K562 (cell line): ENCODE data around the gene HEATR1. TPM values are rescaled to one million over a fixed set of nuclear protein-coding genes. Genes with fewer than 3 reads are reported as not detected.

ENCODE experiments used
- ATAC-seq: fragments of 200-7000 bp; cut with Tn5 transposase; 3 replicates; pipeline ENCODE4 v1.9.1; 2020; ENCODE audit warnings: moderate library complexity
- BruUV-seq: library from RNA; stranded (reverse); fragments of 400-500 nt; replicated peaks from 2 replicates; lab custom pipeline; 2021; lab: Mats Ljungman, UMichigan
- CTCF ChIA-PET: fragments of 300-600 bp; formaldehyde crosslinking; extraction: SDS; loops from one replicate; lab custom pipeline; 2021; ENCODE audit warnings: low intra/inter-chr PET ratio; lab: Yijun Ruan, JAX
- POLR2A ChIA-PET: fragments of 300-600, 350-650 bp; sonication (Branson Sonifier 250); formaldehyde crosslinking; extraction: SDS; loops from one replicate; lab custom pipeline; 2021; ENCODE audit warnings: antibody characterized with exemption, inconsistent platforms; lab: Yijun Ruan, JAX
- DNase-seq, 4 experiments: peaks; one replicate each; pipeline versions ENCODE4 v3.0.0 to v3.0.0-alpha.2; 2011 to 2018; ENCODE audit warnings: low spot score in 3 of 4, mixed read lengths in 3 of 4; ENCODE audit errors: extremely low read depth in 1 of 4
- FAIRE-seq: peaks from 2 replicates; lab custom pipeline; 2011; peaks lifted over from hg19 to GRCh38; lab: Jason Lieb, UNC
- H2AFZ ChIP-seq: 2 replicates; pipeline ENCODE4 v1.6.0; 2011; ENCODE audit warnings: low read depth, low read length, control low read depth, inconsistent platforms
- H3K27ac ChIP-seq: fragments of 200-600 bp; 3 replicates; pipeline ENCODE4 v1.8.0; 2011; ENCODE audit warnings: low read depth, mild to moderate bottlenecking, control low read depth, inconsistent platforms, low read length, moderate library complexity, mixed read lengths; ENCODE audit errors: extremely low read depth
- H3K27me3 ChIP-seq, 2 experiments: fragments of 300-600 bp in 1 of 2; 2 replicates in 1 of 2; 3 replicates in 1 of 2; pipeline versions ENCODE4 v1.6.0 to v1.8.0; 2011; ENCODE audit warnings: inconsistent platforms in 2 of 2, low read length in 2 of 2, mild to moderate bottlenecking in 1 of 2, mixed read lengths in 1 of 2, moderate library complexity in 1 of 2; ENCODE audit not compliant: control insufficient read depth in 2 of 2, insufficient read depth in 2 of 2
- H3K36me3 ChIP-seq: fragments of 300-600 bp; 3 replicates; pipeline ENCODE4 v1.8.0; 2011; ENCODE audit warnings: mild to moderate bottlenecking, low read length, inconsistent platforms; ENCODE audit not compliant: control insufficient read depth, insufficient read depth
- H3K4me1 ChIP-seq, 2 experiments: fragments of 200-600 bp in 1 of 2; replicated peaks in 1 of 2; 2 replicates in 1 of 2; 3 replicates in 1 of 2; pipeline versions ENCODE4 v1.5.1 to v1.8.0; 2011; ENCODE audit warnings: inconsistent platforms in 2 of 2, low read length in 2 of 2, mild to moderate bottlenecking in 1 of 2, mixed read lengths in 1 of 2, moderate library complexity in 1 of 2; ENCODE audit not compliant: control insufficient read depth in 2 of 2, insufficient read depth in 2 of 2
- H3K4me2 ChIP-seq: 2 replicates; pipeline ENCODE4 v1.6.1; 2011; ENCODE audit warnings: low read length, control low read depth, inconsistent platforms, mixed read lengths; ENCODE audit not compliant: insufficient read depth
- H3K4me3 ChIP-seq: fragments of 200-600 bp; sonication (generic), shearing (Covaris generic); 2 replicates; pipeline ENCODE4 v1.5.1; 2016; ENCODE audit warnings: control low read depth, inconsistent platforms
- H3K79me2 ChIP-seq: fragments of 200-600 bp; 3 replicates; pipeline ENCODE4 v1.8.0; 2011; ENCODE audit warnings: low read length, inconsistent platforms; ENCODE audit not compliant: control insufficient read depth, insufficient read depth
- H3K9ac ChIP-seq, 2 experiments: 2 replicates each; pipeline versions ENCODE4 v1.6.0 to v1.6.1; 2011; ENCODE audit warnings: low read depth in 2 of 2, low read length in 2 of 2, control low read depth in 1 of 2, inconsistent platforms in 1 of 2, mild to moderate bottlenecking in 1 of 2, mixed read lengths in 1 of 2; ENCODE audit not compliant: insufficient read depth in 1 of 2
- H3K9me1 ChIP-seq: one replicate; pipeline ENCODE4 v1.6.0; 2011; ENCODE audit warnings: inconsistent platforms, mild to moderate bottlenecking, low read length, moderate library complexity; ENCODE audit not compliant: control insufficient read depth, insufficient read depth
- H3K9me3 ChIP-seq: replicated peaks from 2 replicates; pipeline ENCODE4 v1.5.1; 2011; ENCODE audit warnings: low read depth, low read length, inconsistent platforms; ENCODE audit not compliant: control insufficient read depth, insufficient read depth
- H4K20me1 ChIP-seq: replicated peaks from 2 replicates; pipeline ENCODE4 v1.6.1; 2011; ENCODE audit warnings: low read length, inconsistent platforms, mixed read lengths; ENCODE audit not compliant: control insufficient read depth, insufficient read depth
- CBX3 ChIP-seq, 2 experiments: IDR thresholded peaks; 1 replicate in 1 of 2; 2 replicates in 1 of 2; pipeline ENCODE4 v1.6.1; 2012; ENCODE audit warnings: inconsistent platforms in 2 of 2, low read length in 2 of 2, borderline replicate concordance in 1 of 2, control low read depth in 1 of 2
- FUS ChIP-seq: fragments of 200-400 bp; formaldehyde crosslinking; optimal IDR thresholded peaks from 2 replicates; pipeline ENCODE3; 2017; ENCODE audit warnings: low read depth, low read length
- HMG20A ChIP-seq: fragments of 450-650 bp; formaldehyde crosslinking; conservative IDR thresholded peaks from 2 replicates; pipeline ENCODE4 v1.4.0; 2020; ENCODE audit warnings: mild to moderate bottlenecking, mixed read lengths
- HMGN3 ChIP-seq: IDR thresholded peaks from 2 replicates; pipeline ENCODE4 v1.6.1; 2011; ENCODE audit warnings: borderline replicate concordance, low read depth, mild to moderate bottlenecking, mixed read lengths, low read length; ENCODE audit not compliant: insufficient read length; ENCODE audit errors: extremely low read depth
- KHSRP ChIP-seq: fragments of 450-650 bp; IDR thresholded peaks from 2 replicates; pipeline ENCODE4 v1.6.1; 2017
- KLF13 ChIP-seq: fragments of 450-650 bp; IDR thresholded peaks from 2 replicates; pipeline ENCODE4 v1.6.1; 2016; ENCODE audit warnings: missing genetic modification characterization, low read depth, mild to moderate bottlenecking, missing compliant biosample characterization, moderate library complexity, borderline replicate concordance
- POLR2A ChIP-seq: fragments of 450-650 bp; conservative IDR thresholded peaks from 2 replicates; pipeline ENCODE4 v1.6.1; 2016
- POLR2AphosphoS5 ChIP-seq: IDR thresholded peaks from 2 replicates; pipeline ENCODE4 v1.6.1; 2011; ENCODE audit warnings: mild to moderate bottlenecking, low read depth, low read length, moderate library complexity; ENCODE audit not compliant: control insufficient read depth, insufficient read depth
- POLR2G ChIP-seq: fragments of 200-400 bp; formaldehyde crosslinking; IDR thresholded peaks from 2 replicates; pipeline ENCODE4 v1.6.1; 2017; ENCODE audit warnings: low read depth, mild to moderate bottlenecking, antibody characterized with exemption, low read length, moderate library complexity
- RHOXF2B ChIP-seq: fragments of 250-450 bp; sonication (Bioruptor Pico); conservative IDR thresholded peaks from 2 replicates; pipeline ENCODE4 v1.5.1; 2021
- TAL1 ChIP-seq: fragments of 450-650 bp; IDR thresholded peaks from 2 replicates; pipeline ENCODE4 v1.6.1; 2016; ENCODE audit warnings: mild to moderate bottlenecking
- ZFP30 ChIP-seq: fragments of 250-450 bp; sonication (Bioruptor Pico); IDR thresholded peaks from 2 replicates; pipeline ENCODE4 v1.8.0; 2022; ENCODE audit warnings: moderate library complexity, mild to moderate bottlenecking, inconsistent platforms, borderline replicate concordance
- ZNF124 ChIP-seq: sonication (generic); formaldehyde crosslinking; IDR thresholded peaks from 2 replicates; pipeline ENCODE4 v1.8.1; 2022; ENCODE audit warnings: missing genetic modification reagents
- ZNF212 ChIP-seq: fragments of 450-650 bp; formaldehyde crosslinking; IDR thresholded peaks from 2 replicates; pipeline ENCODE4 v1.4.0; 2020; ENCODE audit warnings: mild to moderate bottlenecking
- WGBS: fragments of 100-300 bp; shearing (Covaris generic); methylation state at CpG from one replicate; pipeline ENCODE4 v1.1.6; 2016; ENCODE audit warnings: low coverage, mixed read lengths; ENCODE audit not compliant: insufficient coverage; ENCODE audit errors: missing lambda C conversion rate; 5-methylcytosine and 5-hydroxymethylcytosine counted together
- in situ Hi-C: fragments of 300-500 bp; cut with MboI; formaldehyde crosslinking; loops from 4 replicates; pipeline ENCODE4 v1.15.0; 2018; ENCODE audit warnings: inconsistent platforms, mixed read lengths
- intact Hi-C: fragments of 100-400 bp; cut with micrococcal nuclease; formaldehyde crosslinking; loops from 2 replicates; pipeline ENCODE4 v1.14.2; 2022
- polyA plus RNA-seq, 8 experiments: library from polyadenylated mRNA; depleted of rRNA in 4 of 8; stranded (reverse) in 5 of 8; unstranded in 3 of 8; fragments of >200 nt; fragmentation: Nextera tagmentation in 2 of 8; fragmentation: Illumina TruSeq in 1 of 8; extraction: Ambion mirVana in 2 of 8; extraction: Trizol in 1 of 8; gene quantifications; 2 replicates each; pipeline versions ENCODE4 v1.2.1 to v1.2.3, GENCODE V29; 2011 to 2014; ENCODE audit warnings: inconsistent platforms in 1 of 8, missing spikeins in 1 of 8
- total RNA-seq, 7 experiments: library from RNA; depleted of rRNA in 6 of 7; stranded (reverse); fragments of >200 nt in 6 of 7; fragmentation: Illumina TruSeq in 2 of 7; extraction: Trizol in 2 of 7; gene quantifications; 2 replicates each; pipeline versions ENCODE4 v1.2.1 to v1.2.3, GENCODE V29; 2011 to 2021; ENCODE audit warnings: low replicate concordance in 1 of 7
- TF ChIP-seq, protein P1 (sequence below): fragments of 450-650 bp; IDR thresholded peaks from 2 replicates; pipeline ENCODE4 v1.6.1; 2016; ENCODE audit warnings: missing biosample characterization, missing genetic modification characterization

Gene HEATR1
- total and polyA plus RNA-seq, 9 of the 15 experiments (the other 6 are each of a cell fraction or from before 2014, with no cell fraction given) = 28.3 to 108 (median 50.9) TPM

DNA sequence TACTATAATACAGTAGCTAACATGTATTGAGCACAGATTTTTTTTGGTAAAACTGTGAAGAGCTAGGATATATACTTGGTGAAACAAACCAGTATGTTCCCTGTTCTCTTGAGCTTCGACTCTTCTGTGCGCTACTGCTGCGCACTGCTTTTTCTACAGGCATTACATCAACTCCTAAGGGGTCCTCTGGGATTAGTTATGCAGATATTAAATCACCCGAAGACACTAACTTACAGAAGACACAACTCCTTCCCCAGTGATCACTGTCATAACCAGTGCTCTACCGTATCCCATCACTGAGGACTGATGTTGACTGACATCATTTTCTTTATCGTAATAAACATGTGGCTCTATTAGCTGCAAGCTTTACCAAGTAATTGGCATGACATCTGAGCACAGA, 55.9 kb downstream of the HEATR1 start:
- POLR2A ChIA-PET = interaction anchor here (0.9 to 3.7 kb wide), 7 partner anchors 10 to 29 kb away, joined by 3 to 14 read pairs (median 4); no protein-coding TSS in a partner anchor
- in situ Hi-C loops = no loop called here

DNA sequence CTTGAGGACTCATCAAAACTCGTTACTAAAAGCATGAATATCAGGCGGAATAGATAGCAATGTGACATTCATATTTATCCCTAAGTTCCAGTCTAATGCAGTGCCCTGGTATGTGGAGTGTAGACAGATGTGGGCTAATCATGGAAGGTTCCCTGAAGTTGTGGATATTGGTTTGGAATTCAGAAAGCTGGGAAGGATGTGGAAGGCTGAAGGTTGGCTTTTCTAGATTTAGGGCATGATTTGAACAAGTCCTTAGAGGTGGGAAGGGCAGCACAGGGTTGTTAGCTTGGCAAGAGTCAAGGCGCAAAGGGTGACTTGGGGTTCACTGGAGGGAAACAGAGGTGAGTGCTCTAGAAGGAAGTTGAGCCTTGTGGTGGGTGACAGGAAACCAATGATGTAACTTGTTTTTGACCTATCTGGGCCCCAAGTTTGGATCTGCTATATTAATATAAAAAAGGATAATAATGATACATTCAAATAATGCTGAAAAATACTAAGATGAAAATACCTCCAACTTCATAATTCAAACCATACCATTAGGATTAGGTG, 58.6 kb downstream of the HEATR1 start:
- Histone ChIP-seq H3K9me3 (no peaks in the 10 kb centered on the region), H3K4me3 (no peak overlapping the region), H3K27me3 (no peaks in the 10 kb centered on the region), H3K27ac (no peak overlapping the region), H3K9me1 (no peaks in the 10 kb centered on the region), H3K36me3 (peaks cover 99% of the 10 kb centered on the region), H3K4me1 (no peaks in the 10 kb centered on the region), H3K4me2 (no peak overlapping the region), H3K9ac (no peak overlapping the region), H2AFZ (no peak overlapping the region), H3K79me2 (no peaks in the 10 kb centered on the region), H4K20me1 (no peaks in the 10 kb centered on the region)
- WGBS = 58% methylated on average over 3 of the region's 3 CpGs
- CTCF ChIA-PET = no interaction called here
- TSS peak; percentile 5 for BruUV-seq
- in situ Hi-C loops (no loop called here), intact Hi-C loops (no loop called here)
- ATAC-seq (no peak), DNase-seq (no peak), FAIRE-seq (peak; percentile 35)
- 0 out of 2 replicates have a peak, but pooled peaks have one; percentile 23 for TF ChIP-seq POLR2AphosphoS5
- no peak for TF ChIP-seq KHSRP
- peak; percentile 55; the same call in 1 of the 2 replicates for TF ChIP-seq POLR2A
- TF ChIP-seq POLR2G = 0 out of 2 replicates have a peak, but pooled peaks have one; percentile 11
- TF ChIP-seq, protein P1, sequence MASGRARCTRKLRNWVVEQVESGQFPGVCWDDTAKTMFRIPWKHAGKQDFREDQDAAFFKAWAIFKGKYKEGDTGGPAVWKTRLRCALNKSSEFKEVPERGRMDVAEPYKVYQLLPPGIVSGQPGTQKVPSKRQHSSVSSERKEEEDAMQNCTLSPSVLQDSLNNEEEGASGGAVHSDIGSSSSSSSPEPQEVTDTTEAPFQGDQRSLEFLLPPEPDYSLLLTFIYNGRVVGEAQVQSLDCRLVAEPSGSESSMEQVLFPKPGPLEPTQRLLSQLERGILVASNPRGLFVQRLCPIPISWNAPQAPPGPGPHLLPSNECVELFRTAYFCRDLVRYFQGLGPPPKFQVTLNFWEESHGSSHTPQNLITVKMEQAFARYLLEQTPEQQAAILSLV (tag) = no peak
- POLR2A ChIA-PET = interaction anchor here (0.8 kb wide), 1 partner anchor 23 kb away, joined by 3 read pairs; no protein-coding TSS in a partner anchor

More for the DNA sequence above, 55.9 kb downstream of the HEATR1 start:
- TF ChIP-seq ZNF124 (CRISPR knock-in tag) (no peak), CBX3 (IDR thresholded peaks at IDR 0.05; ENCODE audit: borderline replicate concordance in 1 of 2, low read length in 2 of 2) (no peak), KLF13 (no peak), ZNF212 (CRISPR knock-in tag) (no peak), TAL1 (no peak), ZFP30 (CRISPR knock-in tag) (no peak), RHOXF2B (no peak), HMG20A (CRISPR knock-in tag) (no peak), FUS (no peak), HMGN3 (no peak)
- Histone ChIP-seq H3K4me3 (no peak overlapping the region), H3K9me3 (no peaks in the 10 kb centered on the region), H3K9ac (no peak overlapping the region), H3K4me2 (no peak overlapping the region), H4K20me1 (no peaks in the 10 kb centered on the region), H3K4me1 (peaks cover 0 to 5% of the 10 kb centered on the region in 2 experiments; a peak in 3 of 5 replicates), H3K27ac (no peak overlapping the region), H2AFZ (no peak overlapping the region), H3K27me3 (no peaks in the 10 kb centered on the region), H3K36me3 (peaks cover 100% of the 10 kb centered on the region), H3K9me1 (no peaks in the 10 kb centered on the region), H3K79me2 (no peaks in the 10 kb centered on the region)
- CTCF ChIA-PET = no interaction called here
- WGBS = 77% methylated on average over 6 of the region's 6 CpGs
- intact Hi-C loops = no loop called here
- FAIRE-seq (no peak), DNase-seq (no peak), ATAC-seq (no peak)
- no TSS peak for BruUV-seq
